HCT116 (cell line): Measurements from ENCODE around the gene HPCAL1. TPM values are rescaled to one million over a fixed set of nuclear protein-coding genes. Genes with fewer than 3 reads are reported as not detected.

ENCODE experiments used
- ATAC-seq: fragments of 200-7000 bp; cut with Tn5 transposase; 2 replicates; pipeline ENCODE4 v1.9.1; 2020; ENCODE audit warnings: mild to moderate bottlenecking, moderate library complexity
- BruUV-seq: library from RNA; stranded (reverse); fragments of 400-500 nt; replicated peaks from 2 replicates; lab custom pipeline; 2021; lab: Mats Ljungman, UMichigan
- CTCF ChIA-PET: fragments of 300-600 bp; sonication (Branson Sonifier 250); formaldehyde crosslinking; loops from one replicate; lab custom pipeline; 2021; ENCODE audit warnings: antibody characterized with exemption; lab: Charles Lee
- POLR2A ChIA-PET: fragments of 300-600, 350-600 bp; sonication (Branson Sonifier 250); formaldehyde crosslinking; loops from one replicate; lab custom pipeline; 2021; ENCODE audit warnings: antibody characterized with exemption; lab: Charles Lee
- RAD21 ChIA-PET, 2 experiments: fragments of 300-600 bp; sonication (Branson Sonifier 250); formaldehyde crosslinking; loops; one replicate each; lab custom pipeline; 2023; ENCODE audit warnings: low total read pairs in 2 of 2; ENCODE audit not compliant: uncharacterized antibody in 2 of 2, unreplicated experiment in 2 of 2, low non-redundant PET in 1 of 2; lab: Charles Lee
- DNase-seq: peaks from one replicate; pipeline ENCODE4 v3.0.0-alpha.2; 2010; ENCODE audit warnings: low read depth, low spot score
- H2AFZ ChIP-seq: fragments of 200-600 bp; shearing (Covaris generic), sonication (generic); 2 replicates; pipeline ENCODE4 v1.6.1; 2017; ENCODE audit warnings: low read depth, mixed run types, mixed read lengths, antibody characterized with exemption, low read length; ENCODE audit not compliant: poor library complexity, severe bottlenecking
- H3K27ac ChIP-seq: 2 replicates; pipeline ENCODE4 v1.5.1; 2012; ENCODE audit warnings: low read depth, low read length
- H3K27me3 ChIP-seq: fragments of 200-600 bp; sonication (generic); 2 replicates; pipeline ENCODE4 v1.6.1; 2016; ENCODE audit warnings: mixed run types, low read length, mixed read lengths; ENCODE audit not compliant: insufficient read depth
- H3K36me3 ChIP-seq, 2 experiments: fragments of 200-500 bp in 1 of 2; fragments of 200-600 bp in 1 of 2; sonication (Bioruptor generic) in 1 of 2; sonication (generic) in 1 of 2; 2 replicates each; pipeline versions ENCODE4 v1.5.1 to v1.6.1; 2014 to 2016; ENCODE audit warnings: low read length in 2 of 2, inconsistent platforms in 1 of 2, mixed read lengths in 1 of 2, mixed run types in 1 of 2; ENCODE audit not compliant: insufficient read depth in 2 of 2, control insufficient read depth in 1 of 2
- H3K4me1 ChIP-seq, 2 experiments: fragments of 200-600 bp in 1 of 2; sonication (generic) in 1 of 2; 2 replicates each; pipeline versions ENCODE4 v1.5.1 to v1.6.1; 2012 to 2017; ENCODE audit warnings: low read length in 2 of 2, inconsistent platforms in 1 of 2, mild to moderate bottlenecking in 1 of 2, mixed read lengths in 1 of 2, mixed run types in 1 of 2, moderate library complexity in 1 of 2; ENCODE audit not compliant: insufficient read depth in 2 of 2, control insufficient read depth in 1 of 2
- H3K4me2 ChIP-seq: fragments of 200-600 bp; sonication (generic); 2 replicates; pipeline ENCODE4 v1.6.1; 2017; ENCODE audit warnings: mixed run types, low read length, mixed read lengths
- H3K4me3 ChIP-seq, 2 experiments: fragments of 200-600 bp in 1 of 2; sonication (generic) in 1 of 2; replicated peaks in 1 of 2; 2 replicates each; pipeline ENCODE4 v1.5.1; 2011 to 2016; ENCODE audit warnings: low read length in 2 of 2, control low read depth in 1 of 2, low read depth in 1 of 2, mild to moderate bottlenecking in 1 of 2, mixed read lengths in 1 of 2, mixed run types in 1 of 2
- H3K79me2 ChIP-seq: fragments of 200-600 bp; sonication (generic); 2 replicates; pipeline ENCODE4 v1.6.1; 2017; ENCODE audit warnings: mild to moderate bottlenecking, mixed run types, low read length, moderate library complexity, mixed read lengths; ENCODE audit not compliant: insufficient read depth
- H3K9ac ChIP-seq: fragments of 200-600 bp; sonication (generic); 2 replicates; pipeline ENCODE4 v1.6.1; 2016; ENCODE audit warnings: low read length, mixed read lengths
- H3K9me2 ChIP-seq: fragments of 200-600 bp; sonication (generic), shearing (Covaris generic); 2 replicates; pipeline ENCODE4 v1.6.1; 2017; ENCODE audit warnings: mixed run types, mild to moderate bottlenecking, moderate library complexity; ENCODE audit not compliant: insufficient read depth
- H3K9me3 ChIP-seq, 2 experiments: fragments of 200-500 bp in 1 of 2; fragments of 200-600 bp in 1 of 2; sonication (Bioruptor generic) in 1 of 2; sonication (generic) in 1 of 2; 2 replicates each; pipeline ENCODE4 v1.6.1; 2014 to 2017; ENCODE audit warnings: low read length in 2 of 2, mixed read lengths in 2 of 2, inconsistent platforms in 1 of 2, low read depth in 1 of 2, mild to moderate bottlenecking in 1 of 2, mixed run types in 1 of 2, moderate library complexity in 1 of 2; ENCODE audit not compliant: control insufficient read depth in 1 of 2, insufficient read depth in 1 of 2
- H4K20me1 ChIP-seq: fragments of 200-600 bp; sonication (generic), shearing (Covaris generic); 2 replicates; pipeline ENCODE4 v1.6.1; 2017; ENCODE audit warnings: mixed run types, mild to moderate bottlenecking, moderate library complexity; ENCODE audit not compliant: insufficient read depth
- CBX3 ChIP-seq: IDR thresholded peaks from 2 replicates; pipeline ENCODE4 v1.6.1; 2012; ENCODE audit warnings: low read depth
- CEBPB ChIP-seq: IDR thresholded peaks from 2 replicates; pipeline ENCODE4 v1.6.1; 2012; ENCODE audit warnings: low read depth
- EGR1 ChIP-seq: IDR thresholded peaks from 2 replicates; pipeline ENCODE4 v1.6.1; 2012; ENCODE audit warnings: low read depth
- EZH2 ChIP-seq: fragments of 200-600 bp; sonication (generic); IDR thresholded peaks from 2 replicates; pipeline ENCODE4 v1.6.1; 2017; ENCODE audit warnings: antibody characterized with exemption, mixed run types
- FOSL1 ChIP-seq: IDR thresholded peaks from 2 replicates; pipeline ENCODE4 v1.6.1; 2012; ENCODE audit warnings: low read depth
- JUND ChIP-seq: IDR thresholded peaks from 2 replicates; pipeline ENCODE4 v1.6.1; 2012
- POLR2A ChIP-seq: IDR thresholded peaks from 2 replicates; pipeline ENCODE4 v1.7.0; 2011; ENCODE audit warnings: borderline replicate concordance; ENCODE audit not compliant: insufficient read depth, insufficient read length; ENCODE audit errors: extremely low read depth
- POLR2AphosphoS5 ChIP-seq: IDR thresholded peaks from 2 replicates; pipeline ENCODE4 v1.6.1; 2011; ENCODE audit warnings: mild to moderate bottlenecking, low read depth, low read length, moderate library complexity
- RAD21 ChIP-seq: IDR thresholded peaks from 2 replicates; pipeline ENCODE4 v1.6.1; 2012; ENCODE audit warnings: low read depth, mild to moderate bottlenecking
- SIN3A ChIP-seq: IDR thresholded peaks from 2 replicates; pipeline ENCODE4 v1.6.1; 2012; ENCODE audit warnings: low read depth
- YY1 ChIP-seq: IDR thresholded peaks from 2 replicates; pipeline ENCODE4 v1.6.1; 2011; ENCODE audit warnings: low read length, low read depth, moderate library complexity, mild to moderate bottlenecking; ENCODE audit not compliant: insufficient replicate concordance; ENCODE audit errors: extremely low read depth
- intact Hi-C: fragments of 100-400 bp; cut with micrococcal nuclease; formaldehyde crosslinking; loops from 2 replicates; pipeline ENCODE4 v1.10.0; 2022
- total RNA-seq: library from RNA; stranded (reverse); gene quantifications from one replicate; pipeline ENCODE4 v1.2.1, GENCODE V29; 2021; ENCODE audit not compliant: unreplicated experiment
- TF ChIP-seq, protein P1 (sequence below): IDR thresholded peaks from 2 replicates; pipeline ENCODE4 v1.6.1; 2012
- TF ChIP-seq, protein P2 (sequence below), 3 experiments: fragments of 200-600 bp in 1 of 3; sonication (generic) in 1 of 3; IDR thresholded peaks in 2 of 3; conservative IDR thresholded peaks in 1 of 3; 2 replicates each; pipeline ENCODE4 v1.5.1; 2012 to 2017; ENCODE audit warnings: low read depth in 2 of 3, low read length in 2 of 3, antibody characterized with exemption in 1 of 3, borderline replicate concordance in 1 of 3, control low read depth in 1 of 3, mild to moderate bottlenecking in 1 of 3, mixed read lengths in 1 of 3, mixed run types in 1 of 3, moderate library complexity in 1 of 3; ENCODE audit not compliant: insufficient read depth in 1 of 3

HPCAL1 gene
- total RNA-seq, 1 experiment from 2014 or later = 111 TPM

DNA sequence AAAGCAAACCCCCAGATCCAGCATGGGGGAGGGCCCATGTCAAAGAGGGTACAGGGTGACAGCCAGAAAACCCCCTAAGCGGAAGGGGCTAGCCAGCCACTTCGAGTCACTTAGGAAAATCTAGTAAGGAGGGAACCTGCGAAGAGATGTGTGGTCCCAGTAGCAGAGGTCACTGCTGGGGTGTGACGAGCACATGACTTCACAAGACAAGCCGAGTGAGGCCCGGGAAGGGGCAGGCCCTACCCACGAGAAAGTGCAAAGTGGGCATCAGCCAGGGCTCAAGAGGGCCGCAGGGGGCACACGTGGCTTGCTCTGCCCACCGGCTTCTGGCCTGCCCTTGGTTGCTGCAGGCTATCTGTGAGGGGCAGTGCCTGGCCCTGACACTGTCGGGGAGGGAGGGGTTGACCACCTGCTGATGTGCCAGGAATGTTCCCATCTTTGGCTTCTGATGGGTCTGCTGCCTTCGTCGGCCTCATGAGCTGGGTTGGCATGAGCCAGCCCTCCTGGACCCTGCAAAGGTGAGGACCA is 133.9 kb downstream of the HPCAL1 start:
- H3K27ac ChIP-seq = no peak overlapping the region
- no peak overlapping the region for H3K4me2 ChIP-seq
- H3K4me1 ChIP-seq = peaks cover 4 to 31% of the 10 kb centered on the region in 2 experiments; a peak in 3 of 4 replicates
- CTCF ChIA-PET = no interaction called here
- intact Hi-C loops = loop anchor here (5.0 to 10.0 kb wide), 3 partner anchors 294 to 662 kb away; no protein-coding TSS in a partner anchor
- no peaks in the 10 kb centered on the region for H4K20me1 ChIP-seq
- H3K9me3 ChIP-seq = no peaks in the 10 kb centered on the region
- H3K27me3 ChIP-seq = no peaks in the 10 kb centered on the region
- no peak overlapping the region for H3K4me3 ChIP-seq
- H3K9ac ChIP-seq = no peak overlapping the region
- no peaks in the 10 kb centered on the region for H3K79me2 ChIP-seq
- TF ChIP-seq FOSL1 = no peak
- TF ChIP-seq EZH2 = no peak
- TF ChIP-seq CEBPB = no peak
- TF ChIP-seq, protein P1, sequence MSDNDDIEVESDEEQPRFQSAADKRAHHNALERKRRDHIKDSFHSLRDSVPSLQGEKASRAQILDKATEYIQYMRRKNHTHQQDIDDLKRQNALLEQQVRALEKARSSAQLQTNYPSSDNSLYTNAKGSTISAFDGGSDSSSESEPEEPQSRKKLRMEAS = no peak
- no peak for TF ChIP-seq JUND
- TF ChIP-seq YY1 = no peak
- TF ChIP-seq CBX3 = no peak
- no peak for TF ChIP-seq POLR2AphosphoS5
- TF ChIP-seq, protein P2, sequence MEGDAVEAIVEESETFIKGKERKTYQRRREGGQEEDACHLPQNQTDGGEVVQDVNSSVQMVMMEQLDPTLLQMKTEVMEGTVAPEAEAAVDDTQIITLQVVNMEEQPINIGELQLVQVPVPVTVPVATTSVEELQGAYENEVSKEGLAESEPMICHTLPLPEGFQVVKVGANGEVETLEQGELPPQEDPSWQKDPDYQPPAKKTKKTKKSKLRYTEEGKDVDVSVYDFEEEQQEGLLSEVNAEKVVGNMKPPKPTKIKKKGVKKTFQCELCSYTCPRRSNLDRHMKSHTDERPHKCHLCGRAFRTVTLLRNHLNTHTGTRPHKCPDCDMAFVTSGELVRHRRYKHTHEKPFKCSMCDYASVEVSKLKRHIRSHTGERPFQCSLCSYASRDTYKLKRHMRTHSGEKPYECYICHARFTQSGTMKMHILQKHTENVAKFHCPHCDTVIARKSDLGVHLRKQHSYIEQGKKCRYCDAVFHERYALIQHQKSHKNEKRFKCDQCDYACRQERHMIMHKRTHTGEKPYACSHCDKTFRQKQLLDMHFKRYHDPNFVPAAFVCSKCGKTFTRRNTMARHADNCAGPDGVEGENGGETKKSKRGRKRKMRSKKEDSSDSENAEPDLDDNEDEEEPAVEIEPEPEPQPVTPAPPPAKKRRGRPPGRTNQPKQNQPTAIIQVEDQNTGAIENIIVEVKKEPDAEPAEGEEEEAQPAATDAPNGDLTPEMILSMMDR (IDR thresholded peaks at IDR 0.05 in 2 of 3, conservative IDR thresholded peaks at IDR 0.05 in 1 of 3; ENCODE audit: borderline replicate concordance in 1 of 3, insufficient read depth in 1 of 3, low read depth in 2 of 3, low read length in 2 of 3) = no peak
- TF ChIP-seq POLR2A = no peak
- TF ChIP-seq SIN3A = no peak
- no peak for TF ChIP-seq RAD21
- TF ChIP-seq EGR1 = no peak
- peaks cover 15 to 21% of the 10 kb centered on the region in 2 experiments for H3K36me3 ChIP-seq
- RAD21 ChIA-PET = no interaction called here
- POLR2A ChIA-PET = interaction anchor here (1.3 kb wide), 1 partner anchor 12 kb away, joined by 5 read pairs; the partner anchor contains the start of gene ODC1
- DNase-seq = no peak
- no TSS peak for BruUV-seq
- ATAC-seq = no peak
- H2AFZ ChIP-seq = no peak overlapping the region
- H3K9me2 ChIP-seq = no peaks in the 10 kb centered on the region
